ENCODE results near the gene CLCF1.

Gene CLCF1

DNA sequence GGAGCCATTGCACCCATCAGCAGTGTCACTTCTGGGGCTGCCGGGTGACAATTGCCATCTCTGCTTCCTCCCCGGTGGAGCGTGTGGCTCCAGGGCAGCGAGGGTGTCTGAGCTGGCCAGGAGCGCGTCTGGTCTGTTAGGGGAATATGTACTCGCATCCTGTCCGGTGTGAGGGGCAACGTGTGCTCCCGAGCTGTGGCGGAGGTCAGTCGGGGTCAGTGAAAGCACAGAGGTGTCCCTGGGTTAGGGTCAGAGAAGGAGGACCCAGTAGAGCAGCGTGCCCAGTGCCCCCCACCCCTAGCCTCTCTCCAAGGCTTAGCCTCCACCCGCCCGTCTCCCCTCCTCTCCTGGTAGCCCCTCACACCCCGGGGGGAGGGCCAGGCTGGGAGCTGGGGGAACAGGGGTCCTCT lies 1.5 kb downstream of the CLCF1 start:
- peaks cover 60% of the 10 kb centered on the region for H3K79me2 ChIP-seq (ENCODE audit: control insufficient read depth, insufficient read depth, low read length, unreplicated experiment)
- no peaks in the 10 kb centered on the region for H3K36me3 ChIP-seq (ENCODE audit: insufficient read depth, low read length)
- H3K4me1 ChIP-seq (ENCODE audit: control insufficient read depth, insufficient read depth, low read length, unreplicated experiment), result peaks cover 69% of the 10 kb centered on the region
- peak overlapping the region; percentile 95 for H3K4me3 ChIP-seq (ENCODE audit: low read depth, low read length)
- H2AFZ ChIP-seq (ENCODE audit: low read length, unreplicated experiment), result no peak overlapping the region
- H3K27me3 ChIP-seq (ENCODE audit: insufficient read depth, low read length), result no peaks in the 10 kb centered on the region
- H3K27ac ChIP-seq (ENCODE audit: low read depth, low read length), result peak overlapping the region; percentile 58

DNA sequence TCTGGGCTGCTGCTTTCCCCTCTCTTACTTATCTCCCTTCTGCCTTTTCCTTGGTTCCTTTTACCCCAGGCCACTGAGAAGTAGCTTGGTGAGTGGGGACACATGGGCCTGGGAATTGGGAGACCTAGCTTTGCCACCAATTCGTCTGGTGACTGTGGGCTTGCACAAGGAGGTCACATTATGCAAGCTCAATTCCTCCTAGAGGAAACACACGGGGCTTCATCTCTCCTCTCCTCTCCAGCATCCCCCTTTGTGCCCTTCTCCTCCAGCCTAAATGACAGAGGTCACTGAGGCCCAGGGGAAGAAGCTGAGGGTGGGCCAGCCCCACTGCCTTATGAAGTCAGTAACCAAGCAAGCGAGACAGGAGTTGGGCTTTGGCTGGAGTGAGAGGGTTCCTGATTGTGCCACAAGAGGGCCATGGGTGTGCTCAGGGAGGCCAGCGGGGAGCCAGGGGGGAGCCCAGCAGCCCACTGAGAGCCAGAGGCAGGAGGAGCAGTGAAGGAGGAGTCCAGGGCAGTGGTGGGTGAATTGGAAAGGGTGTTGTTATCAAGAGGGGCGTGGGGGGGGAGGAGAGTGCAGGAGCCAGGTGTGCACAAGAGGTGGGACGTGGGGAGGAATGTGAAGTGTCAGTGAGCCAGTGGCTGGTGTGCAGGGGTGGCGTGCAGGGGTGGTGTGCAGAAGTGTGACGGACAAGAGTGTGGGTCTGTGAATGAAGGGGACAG lies 2.0 kb downstream of the CLCF1 start:
- no peak overlapping the region for H2AFZ ChIP-seq (ENCODE audit: low read length, unreplicated experiment)
- no peaks in the 10 kb centered on the region for H3K36me3 ChIP-seq (ENCODE audit: insufficient read depth, low read length)
- peak overlapping the region; percentile 58; the same call in 1 of the 2 replicates for H3K27ac ChIP-seq (ENCODE audit: low read depth, low read length)
- H3K79me2 ChIP-seq (ENCODE audit: control insufficient read depth, insufficient read depth, low read length, unreplicated experiment), result peaks cover 66% of the 10 kb centered on the region
- H3K4me1 ChIP-seq (ENCODE audit: control insufficient read depth, insufficient read depth, low read length, unreplicated experiment), result peaks cover 73% of the 10 kb centered on the region
- H3K4me3 ChIP-seq (ENCODE audit: low read depth, low read length), result peak overlapping the region; percentile 95
- H3K27me3 ChIP-seq (ENCODE audit: insufficient read depth, low read length), result no peaks in the 10 kb centered on the region

- peaks cover 74% of the 10 kb centered on the region for H3K79me2 ChIP-seq (ENCODE audit: control insufficient read depth, insufficient read depth, low read length, unreplicated experiment)
- H3K36me3 ChIP-seq (ENCODE audit: insufficient read depth, low read length), result peaks cover 2% of the 10 kb centered on the region; the same call in 1 of the 2 replicates
- H3K27ac ChIP-seq (ENCODE audit: low read depth, low read length), result peak overlapping the region; percentile 58; the same call in 1 of the 2 replicates
- H3K4me3 ChIP-seq (ENCODE audit: low read depth, low read length), result peak overlapping the region; percentile 95
- no peak overlapping the region for H2AFZ ChIP-seq (ENCODE audit: low read length, unreplicated experiment)
- no peaks in the 10 kb centered on the region for H3K27me3 ChIP-seq (ENCODE audit: insufficient read depth, low read length)
- peaks cover 72% of the 10 kb centered on the region for H3K4me1 ChIP-seq (ENCODE audit: control insufficient read depth, insufficient read depth, low read length, unreplicated experiment)
Measured at GRCh38 chr11:67370351-67371076, 2.9 kb downstream of the CLCF1 start.

GRCh38 chr11:67369801-67370284 lies 3.6 kb downstream of the CLCF1 start:
- Histone ChIP-seq H3K79me2 (ENCODE audit: control insufficient read depth, insufficient read depth, low read length, unreplicated experiment) (peaks cover 80% of the 10 kb centered on the region), H3K4me1 (ENCODE audit: control insufficient read depth, insufficient read depth, low read length, unreplicated experiment) (peaks cover 69% of the 10 kb centered on the region), H3K27ac (ENCODE audit: low read depth, low read length) (peak overlapping the region; percentile 58), H3K4me3 (ENCODE audit: low read depth, low read length) (peak overlapping the region; percentile 95), H3K36me3 (ENCODE audit: insufficient read depth, low read length) (peaks cover 9% of the 10 kb centered on the region; the same call in 1 of the 2 replicates), H3K27me3 (ENCODE audit: insufficient read depth, low read length) (no peaks in the 10 kb centered on the region), H2AFZ (ENCODE audit: low read length, unreplicated experiment) (no peak overlapping the region)

DNA sequence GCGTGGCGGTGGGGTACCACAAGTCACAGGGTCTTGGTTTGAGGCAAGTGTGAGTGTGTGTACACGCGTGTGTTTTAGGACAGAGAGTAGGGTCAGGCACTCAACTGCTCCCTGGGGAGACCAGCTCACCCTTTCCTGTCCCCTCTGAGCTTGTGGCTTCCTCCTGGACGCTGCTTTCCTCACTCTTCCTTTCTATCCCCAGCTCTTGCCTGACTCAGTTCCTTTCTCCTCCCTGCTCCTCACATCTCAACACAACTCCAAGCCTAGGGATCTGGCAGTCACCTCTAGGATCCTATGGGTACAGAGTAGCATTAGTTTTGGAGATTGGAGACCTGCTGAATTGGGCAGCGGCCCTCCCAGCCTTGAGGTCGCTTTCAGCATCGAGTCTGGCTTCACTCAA lies 4.1 kb downstream of the CLCF1 start:
- Histone ChIP-seq H3K27me3 (ENCODE audit: insufficient read depth, low read length) (no peaks in the 10 kb centered on the region), H3K36me3 (ENCODE audit: insufficient read depth, low read length) (peaks cover 14% of the 10 kb centered on the region; the same call in 1 of the 2 replicates), H3K79me2 (ENCODE audit: control insufficient read depth, insufficient read depth, low read length, unreplicated experiment) (peaks cover 85% of the 10 kb centered on the region), H3K4me3 (ENCODE audit: low read depth, low read length) (peak overlapping the region; percentile 11), H3K4me1 (ENCODE audit: control insufficient read depth, insufficient read depth, low read length, unreplicated experiment) (peaks cover 64% of the 10 kb centered on the region), H2AFZ (ENCODE audit: low read length, unreplicated experiment) (no peak overlapping the region), H3K27ac (ENCODE audit: low read depth, low read length) (peak overlapping the region; percentile 58)

- H3K79me2 ChIP-seq (ENCODE audit: control insufficient read depth, insufficient read depth, low read length, unreplicated experiment), result peaks cover 88% of the 10 kb centered on the region
- H3K36me3 ChIP-seq (ENCODE audit: insufficient read depth, low read length), result peaks cover 16% of the 10 kb centered on the region; the same call in 1 of the 2 replicates
- H3K27ac ChIP-seq (ENCODE audit: low read depth, low read length), result peak overlapping the region; percentile 58
- peaks cover 64% of the 10 kb centered on the region for H3K4me1 ChIP-seq (ENCODE audit: control insufficient read depth, insufficient read depth, low read length, unreplicated experiment)
- H2AFZ ChIP-seq (ENCODE audit: low read length, unreplicated experiment), result no peak overlapping the region
- no peak overlapping the region for H3K4me3 ChIP-seq (ENCODE audit: low read depth, low read length)
- no peaks in the 10 kb centered on the region for H3K27me3 ChIP-seq (ENCODE audit: insufficient read depth, low read length)
Measured at GRCh38 chr11:67368621-67369020, 4.8 kb downstream of the CLCF1 start.

DNA sequence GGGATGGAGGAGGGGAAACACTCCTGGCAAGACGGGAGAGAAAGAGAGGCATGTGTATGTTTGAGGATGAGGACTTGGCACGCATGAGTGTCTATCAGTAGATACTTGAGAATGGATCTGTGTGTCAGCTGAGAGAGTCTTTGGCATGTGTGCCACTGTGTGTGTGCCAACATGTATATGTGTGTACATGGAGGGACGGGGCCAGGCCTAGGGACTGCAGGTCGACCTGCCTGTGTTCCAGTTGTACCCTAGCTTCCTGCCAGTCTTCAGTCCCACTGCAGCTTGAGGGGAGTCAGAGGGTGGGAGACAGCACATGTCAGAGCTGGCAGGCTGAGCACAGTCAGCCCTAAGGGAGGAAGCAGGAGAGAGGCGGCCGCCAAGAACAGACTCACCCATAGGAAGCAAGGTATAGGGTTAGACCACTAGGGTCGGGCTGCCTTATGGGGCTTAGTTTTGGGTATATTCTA lies 5.6 kb downstream of the CLCF1 start:
- H3K4me3 ChIP-seq (ENCODE audit: low read depth, low read length), result 0 out of 2 replicates have a peak overlapping the region, but pooled peaks have one; percentile 21
- peak overlapping the region; percentile 37 for H3K27ac ChIP-seq (ENCODE audit: low read depth, low read length)
- no peaks in the 10 kb centered on the region for H3K27me3 ChIP-seq (ENCODE audit: insufficient read depth, low read length)
- H3K36me3 ChIP-seq (ENCODE audit: insufficient read depth, low read length), result peaks cover 17% of the 10 kb centered on the region; the same call in 1 of the 2 replicates
- peaks cover 64% of the 10 kb centered on the region for H3K4me1 ChIP-seq (ENCODE audit: control insufficient read depth, insufficient read depth, low read length, unreplicated experiment)
- H3K79me2 ChIP-seq (ENCODE audit: control insufficient read depth, insufficient read depth, low read length, unreplicated experiment), result peaks cover 82% of the 10 kb centered on the region
- H2AFZ ChIP-seq (ENCODE audit: low read length, unreplicated experiment), result no peak overlapping the region

GRCh38 chr11:67366961-67367760 lies 6.2 kb downstream of the CLCF1 start:
- Histone ChIP-seq H3K79me2 (ENCODE audit: control insufficient read depth, insufficient read depth, low read length, unreplicated experiment) (peaks cover 82% of the 10 kb centered on the region), H3K36me3 (ENCODE audit: insufficient read depth, low read length) (peaks cover 19% of the 10 kb centered on the region; the same call in 1 of the 2 replicates), H3K4me1 (ENCODE audit: control insufficient read depth, insufficient read depth, low read length, unreplicated experiment) (peaks cover 64% of the 10 kb centered on the region), H3K27me3 (ENCODE audit: insufficient read depth, low read length) (no peaks in the 10 kb centered on the region), H3K4me3 (ENCODE audit: low read depth, low read length) (peak overlapping the region; percentile 21), H3K27ac (ENCODE audit: low read depth, low read length) (peak overlapping the region; percentile 58), H2AFZ (ENCODE audit: low read length, unreplicated experiment) (no peak overlapping the region)

DNA sequence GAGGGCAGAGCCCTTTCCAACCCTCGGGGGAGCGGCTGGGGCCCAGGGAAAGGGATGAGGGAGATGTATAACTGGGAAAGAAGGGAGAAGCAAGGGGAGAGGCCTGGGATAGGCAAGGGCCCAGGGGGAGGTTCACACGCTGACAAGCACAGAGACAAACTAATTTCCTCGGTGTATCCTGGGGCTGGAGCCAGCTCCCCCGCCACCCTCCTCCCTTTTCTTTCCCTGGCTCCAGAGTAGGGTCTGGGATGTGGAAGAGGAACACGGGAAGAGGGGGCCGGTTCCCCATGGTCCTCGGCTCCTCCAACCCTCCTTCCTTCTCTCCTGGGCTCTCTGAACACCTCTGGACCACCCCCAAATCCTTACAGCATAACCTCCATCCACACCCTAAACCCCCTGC lies 6.9 kb downstream of the CLCF1 start:
- H3K4me3 ChIP-seq (ENCODE audit: low read depth, low read length), result peak overlapping the region; percentile 21
- H3K79me2 ChIP-seq (ENCODE audit: control insufficient read depth, insufficient read depth, low read length, unreplicated experiment), result peaks cover 76% of the 10 kb centered on the region
- H3K36me3 ChIP-seq (ENCODE audit: insufficient read depth, low read length), result peaks cover 19% of the 10 kb centered on the region; the same call in 1 of the 2 replicates
- H3K27me3 ChIP-seq (ENCODE audit: insufficient read depth, low read length), result no peaks in the 10 kb centered on the region
- peaks cover 60% of the 10 kb centered on the region for H3K4me1 ChIP-seq (ENCODE audit: control insufficient read depth, insufficient read depth, low read length, unreplicated experiment)
- H3K27ac ChIP-seq (ENCODE audit: low read depth, low read length), result peak overlapping the region; percentile 58
- H2AFZ ChIP-seq (ENCODE audit: low read length, unreplicated experiment), result no peak overlapping the region

Data from ACC112 (cell line).